Occipital lobe (tissue), 2 donors: ENCODE measurements around the gene LINC01488. TPM values are rescaled to one million over a fixed set of nuclear protein-coding genes. Genes with fewer than 3 reads are reported as not detected.

Source experiments
- DNase-seq: peaks from one replicate; lab custom pipeline; 2025; lab: John Stamatoyannopoulos, UW
- total RNA-seq: library from RNA; depleted of rRNA; stranded (reverse); fragments of >200 nt; gene quantifications from one replicate; pipeline ENCODE4 v1.2.3, GENCODE V29; 2014

LINC01488 gene
- total RNA-seq, 1 donor from 2014 or later, result not detected

- DNase-seq, result no peak
Observed at GRCh38 chr11:69492201-69492991, 10.9 kb downstream of the LINC01488 start.

- DNase-seq, result no peak
Observed at GRCh38 chr11:69493931-69494821, 12.7 kb downstream of the LINC01488 start.

- DNase-seq, result no peak
Observed at GRCh38 chr11:69494851-69495250, 13.4 kb downstream of the LINC01488 start.

- no peak for DNase-seq
Observed at GRCh38 chr11:69495441-69496201, 14.2 kb downstream of the LINC01488 start.

GRCh38 chr11:69496202-69496557 is 14.7 kb downstream of the LINC01488 start:
- DNase-seq, result no peak

GRCh38 chr11:69496631-69497220 is 15.3 kb downstream of the LINC01488 start:
- DNase-seq, result no peak

GRCh38 chr11:69497221-69497787 is 15.8 kb downstream of the LINC01488 start:
- DNase-seq, result peak; percentile 10

GRCh38 chr11:69498614-69499175 is 17.2 kb downstream of the LINC01488 start:
- no peak for DNase-seq

GRCh38 chr11:69499186-69499917 is 17.9 kb downstream of the LINC01488 start:
- DNase-seq, result no peak

GRCh38 chr11:69499918-69500284 is 18.4 kb downstream of the LINC01488 start:
- no peak for DNase-seq

GRCh38 chr11:69500285-69501120 is 19.0 kb downstream of the LINC01488 start:
- DNase-seq, result no peak

GRCh38 chr11:69501121-69501489 is 19.6 kb downstream of the LINC01488 start:
- no peak for DNase-seq

GRCh38 chr11:69501891-69502860 is 20.7 kb downstream of the LINC01488 start:
- no peak for DNase-seq

GRCh38 chr11:69504127-69504526 is 22.7 kb downstream of the LINC01488 start:
- DNase-seq, result no peak

GRCh38 chr11:69504576-69505335 is 23.3 kb downstream of the LINC01488 start:
- no peak for DNase-seq

GRCh38 chr11:69508974-69509373 is 27.5 kb downstream of the LINC01488 start:
- DNase-seq, result no peak

- no peak for DNase-seq
Observed at GRCh38 chr11:69509381-69509780, 27.9 kb downstream of the LINC01488 start.
